ENCODE measurements around the gene SIRT7.

Gene SIRT7

DNA sequence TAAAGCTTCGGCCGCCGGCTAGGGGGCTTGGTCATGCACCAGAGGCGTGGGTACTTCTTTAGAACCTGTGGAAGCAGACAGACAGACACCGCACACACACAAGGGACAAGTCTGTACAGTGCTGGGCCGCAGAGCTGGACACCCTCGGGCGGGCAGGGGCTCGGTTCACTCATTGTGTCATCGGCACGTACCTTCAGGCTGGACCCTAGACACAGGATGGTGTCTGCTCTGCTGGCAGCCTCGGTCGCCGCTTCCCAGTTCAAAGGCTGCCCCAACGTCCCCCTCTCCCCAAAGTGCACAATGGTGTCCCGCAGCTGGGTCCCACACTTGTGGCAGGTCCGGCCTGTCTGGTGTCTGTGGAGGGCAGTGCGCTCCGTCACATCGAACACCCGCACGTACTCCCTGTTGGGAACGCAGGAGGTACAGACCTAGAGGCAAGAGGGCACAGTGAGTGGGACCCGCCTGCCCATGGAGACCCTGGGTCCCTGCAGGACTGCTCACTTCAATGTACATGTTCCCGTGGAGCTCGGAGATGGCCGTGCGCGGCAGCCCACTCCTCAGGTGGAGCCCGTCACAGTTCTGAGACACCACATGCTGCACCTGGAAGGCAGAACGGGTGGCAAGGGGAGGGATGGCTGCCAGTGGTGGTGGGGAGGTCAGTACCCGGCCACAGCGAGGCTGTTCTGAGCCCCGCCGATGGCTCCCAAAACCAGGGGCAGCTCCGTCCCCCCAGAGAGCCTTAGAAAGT lies 3.7 kb downstream of the SIRT7 start:
- no peak overlapping the region for H3K9ac ChIP-seq (ENCODE audit: low read length)
- H3K4me3 ChIP-seq (ENCODE audit: low read length): no peak overlapping the region
- no peaks in the 10 kb centered on the region for H3K9me3 ChIP-seq (ENCODE audit: insufficient read depth, low read length)
- H3K36me3 ChIP-seq (replicated peaks; ENCODE audit: low read depth, low read length): peaks cover 25% of the 10 kb centered on the region
- no peak overlapping the region for H2AFZ ChIP-seq (ENCODE audit: low read depth, low read length)
- H3K79me2 ChIP-seq (ENCODE audit: low read length): peaks cover 35% of the 10 kb centered on the region
- no peak overlapping the region for H3K27ac ChIP-seq (ENCODE audit: low read length)
- H3K27me3 ChIP-seq (ENCODE audit: low read depth, low read length): no peaks in the 10 kb centered on the region
- H3K4me2 ChIP-seq (ENCODE audit: low read length): no peak overlapping the region
- peaks cover 17% of the 10 kb centered on the region for H3K4me1 ChIP-seq (ENCODE audit: low read length)
- H4K20me1 ChIP-seq (ENCODE audit: insufficient read depth, low read length): peaks cover 10% of the 10 kb centered on the region; the same call in 1 of the 2 replicates
- TF ChIP-seq EZH2phosphoT487 (IDR thresholded peaks at IDR 0.05; ENCODE audit: low read depth): no peak
- TF ChIP-seq, protein P1, sequence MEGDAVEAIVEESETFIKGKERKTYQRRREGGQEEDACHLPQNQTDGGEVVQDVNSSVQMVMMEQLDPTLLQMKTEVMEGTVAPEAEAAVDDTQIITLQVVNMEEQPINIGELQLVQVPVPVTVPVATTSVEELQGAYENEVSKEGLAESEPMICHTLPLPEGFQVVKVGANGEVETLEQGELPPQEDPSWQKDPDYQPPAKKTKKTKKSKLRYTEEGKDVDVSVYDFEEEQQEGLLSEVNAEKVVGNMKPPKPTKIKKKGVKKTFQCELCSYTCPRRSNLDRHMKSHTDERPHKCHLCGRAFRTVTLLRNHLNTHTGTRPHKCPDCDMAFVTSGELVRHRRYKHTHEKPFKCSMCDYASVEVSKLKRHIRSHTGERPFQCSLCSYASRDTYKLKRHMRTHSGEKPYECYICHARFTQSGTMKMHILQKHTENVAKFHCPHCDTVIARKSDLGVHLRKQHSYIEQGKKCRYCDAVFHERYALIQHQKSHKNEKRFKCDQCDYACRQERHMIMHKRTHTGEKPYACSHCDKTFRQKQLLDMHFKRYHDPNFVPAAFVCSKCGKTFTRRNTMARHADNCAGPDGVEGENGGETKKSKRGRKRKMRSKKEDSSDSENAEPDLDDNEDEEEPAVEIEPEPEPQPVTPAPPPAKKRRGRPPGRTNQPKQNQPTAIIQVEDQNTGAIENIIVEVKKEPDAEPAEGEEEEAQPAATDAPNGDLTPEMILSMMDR (IDR thresholded peaks at IDR 0.05; ENCODE audit: low read depth, low read length): no peak

DNA sequence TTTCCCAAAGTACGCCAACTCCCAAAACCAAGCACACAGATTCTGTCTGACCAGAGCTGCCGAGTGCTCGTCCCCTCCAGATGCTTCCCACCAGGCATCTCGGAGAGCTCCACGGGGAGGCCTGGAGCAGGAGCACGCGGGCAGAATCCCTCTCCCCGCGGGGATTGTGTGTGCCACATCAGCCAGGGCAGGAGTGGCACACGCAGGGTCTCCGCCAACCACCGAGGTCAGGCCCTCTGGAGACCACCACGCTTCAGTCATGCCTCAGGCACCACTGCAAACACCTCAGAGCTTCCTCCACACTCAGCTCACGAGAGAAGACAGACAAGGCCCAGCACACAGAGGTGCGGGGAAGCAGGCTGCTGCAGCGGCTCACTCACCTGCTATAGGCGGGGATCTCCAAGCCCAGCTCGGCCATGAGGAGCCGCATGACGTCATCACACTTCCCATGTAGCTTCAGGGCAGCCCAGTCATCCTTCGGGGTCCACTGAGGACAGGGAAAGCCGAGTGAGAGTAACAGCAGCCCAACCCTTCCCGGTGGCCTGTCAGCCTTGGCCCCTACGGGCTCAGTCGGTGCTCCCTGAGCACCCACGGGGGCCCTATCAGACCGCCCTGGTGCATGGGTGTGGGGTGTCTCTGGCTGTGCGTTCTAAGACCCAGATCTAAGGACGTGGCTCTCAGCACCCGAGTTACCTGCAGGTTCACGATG lies 4.4 kb downstream of the SIRT7 start:
- peaks cover 17% of the 10 kb centered on the region for H3K4me1 ChIP-seq (ENCODE audit: low read length)
- H3K9ac ChIP-seq (ENCODE audit: low read length): no peak overlapping the region
- no peak for TF ChIP-seq EZH2phosphoT487 (IDR thresholded peaks at IDR 0.05; ENCODE audit: low read depth)
- TF ChIP-seq, protein P1 (IDR thresholded peaks at IDR 0.05; ENCODE audit: low read depth, low read length): no peak
- no peaks in the 10 kb centered on the region for H3K27me3 ChIP-seq (ENCODE audit: low read depth, low read length)
- H3K27ac ChIP-seq (ENCODE audit: low read length): no peak overlapping the region
- peaks cover 10% of the 10 kb centered on the region; the same call in 1 of the 2 replicates for H4K20me1 ChIP-seq (ENCODE audit: insufficient read depth, low read length)
- H3K79me2 ChIP-seq (ENCODE audit: low read length): peaks cover 35% of the 10 kb centered on the region
- H3K36me3 ChIP-seq (replicated peaks; ENCODE audit: low read depth, low read length): peaks cover 27% of the 10 kb centered on the region
- H3K9me3 ChIP-seq (ENCODE audit: insufficient read depth, low read length): no peaks in the 10 kb centered on the region
- H2AFZ ChIP-seq (ENCODE audit: low read depth, low read length): no peak overlapping the region
- H3K4me2 ChIP-seq (ENCODE audit: low read length): no peak overlapping the region
- no peak overlapping the region for H3K4me3 ChIP-seq (ENCODE audit: low read length)

DNA sequence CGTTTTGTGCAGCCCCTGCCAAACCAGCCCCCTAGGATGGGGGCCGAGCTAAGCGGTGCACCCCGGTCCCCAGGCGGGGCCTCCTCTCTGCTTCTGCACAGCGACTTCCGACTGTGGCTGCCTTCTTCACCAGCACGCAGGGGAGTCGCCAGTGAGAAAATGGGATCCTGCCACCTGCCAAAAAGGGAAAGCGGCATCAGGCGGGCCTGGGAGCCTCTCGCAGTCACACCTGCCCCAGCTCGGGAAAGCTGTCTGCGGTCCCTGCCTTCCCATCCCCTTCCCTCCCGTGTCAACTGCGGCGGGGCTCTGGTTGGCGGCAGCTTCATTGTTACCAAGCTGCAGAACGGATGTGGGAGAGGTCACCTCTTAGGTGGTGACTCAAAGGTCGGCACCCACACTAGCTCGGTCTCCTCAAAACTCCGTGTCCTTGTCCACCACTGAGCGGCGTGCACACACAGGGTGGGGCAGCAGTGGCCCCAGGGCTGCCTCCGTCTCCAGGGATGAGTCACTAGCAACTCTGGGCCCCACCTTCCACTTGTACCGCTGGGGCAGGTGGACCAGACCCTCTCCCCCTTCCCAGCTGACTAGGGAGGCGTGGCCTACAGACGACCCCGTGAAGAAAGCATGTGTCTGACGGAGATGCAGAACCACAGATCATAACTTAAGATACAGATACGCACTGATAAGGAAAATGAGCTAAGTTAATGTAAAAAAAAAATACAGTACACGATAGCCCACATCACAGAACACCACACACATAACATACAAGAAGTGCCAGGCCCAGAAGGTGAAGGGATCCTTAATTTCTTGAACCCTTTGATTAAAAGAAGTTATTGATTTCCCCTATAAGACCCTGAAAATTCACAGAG lies 5.3 kb downstream of the SIRT7 start:
- Histone ChIP-seq H3K9ac (ENCODE audit: low read length) (no peak overlapping the region), H2AFZ (ENCODE audit: low read depth, low read length) (no peak overlapping the region), H3K27me3 (ENCODE audit: low read depth, low read length) (no peaks in the 10 kb centered on the region), H3K4me1 (ENCODE audit: low read length) (peaks cover 14% of the 10 kb centered on the region), H3K79me2 (ENCODE audit: low read length) (peaks cover 30% of the 10 kb centered on the region), H3K36me3 (replicated peaks; ENCODE audit: low read depth, low read length) (peaks cover 34% of the 10 kb centered on the region), H3K9me3 (ENCODE audit: insufficient read depth, low read length) (no peaks in the 10 kb centered on the region), H4K20me1 (ENCODE audit: insufficient read depth, low read length) (peaks cover 10% of the 10 kb centered on the region; the same call in 1 of the 2 replicates), H3K4me2 (ENCODE audit: low read length) (no peak overlapping the region), H3K27ac (ENCODE audit: low read length) (no peak overlapping the region), H3K4me3 (ENCODE audit: low read length) (no peak overlapping the region)
- TF ChIP-seq, protein P1 (IDR thresholded peaks at IDR 0.05; ENCODE audit: low read depth, low read length): no peak

Data from OCI-LY3 (cell line).